MM.1S (cell line): ENCODE results near the gene GRIK2.

Experiments
- DNase-seq: peaks from one replicate; pipeline ENCODE4 v3.0.0-alpha.2; 2015
- H2AFZ ChIP-seq: fragments of 300-600 bp; sonication (generic); 2 replicates; pipeline ENCODE4 v1.6.0; 2016; ENCODE audit warnings: antibody characterized with exemption, low read length
- H3F3A ChIP-seq: fragments of 300-600 bp; sonication (generic); 2 replicates; pipeline ENCODE4 v1.6.1; 2016; ENCODE audit warnings: mild to moderate bottlenecking, antibody characterized with exemption, low read length, moderate library complexity, mixed read lengths; ENCODE audit not compliant: insufficient read depth
- H3K27ac ChIP-seq: fragments of 300-600 bp; sonication (generic); 2 replicates; pipeline ENCODE4 v1.5.1; 2016; ENCODE audit warnings: mild to moderate bottlenecking, low read length
- H3K27me3 ChIP-seq: fragments of 300-600 bp; sonication (generic); replicated peaks from 2 replicates; pipeline ENCODE4 v1.6.0; 2016; ENCODE audit warnings: low read length; ENCODE audit not compliant: insufficient read depth
- H3K36me3 ChIP-seq: fragments of 300-600 bp; sonication (generic); replicated peaks from 2 replicates; pipeline ENCODE4 v1.6.1; 2016; ENCODE audit warnings: mild to moderate bottlenecking, low read length, mixed read lengths; ENCODE audit not compliant: insufficient read depth
- H3K4me1 ChIP-seq: fragments of 300-600 bp; sonication (generic); 2 replicates; pipeline ENCODE4 v1.6.1; 2016; ENCODE audit warnings: low read length, mixed read lengths
- H3K4me2 ChIP-seq: fragments of 300-600 bp; sonication (generic); 2 replicates; pipeline ENCODE4 v1.6.0; 2016; ENCODE audit warnings: low read depth, low read length
- H3K4me3 ChIP-seq: fragments of 300-600 bp; sonication (generic); 2 replicates; pipeline ENCODE4 v1.5.1; 2016; ENCODE audit warnings: low read length, mixed read lengths
- H3K79me2 ChIP-seq: fragments of 300-600 bp; sonication (generic); 2 replicates; pipeline ENCODE4 v1.6.1; 2016; ENCODE audit warnings: mixed run types, low read length, mixed read lengths
- H3K9ac ChIP-seq: fragments of 300-600 bp; sonication (generic); 2 replicates; pipeline ENCODE4 v1.6.1; 2016; ENCODE audit warnings: low read length, mixed read lengths
- H3K9me2 ChIP-seq: fragments of 300-600 bp; sonication (generic); replicated peaks from 2 replicates; pipeline ENCODE4 v1.6.1; 2016; ENCODE audit warnings: mild to moderate bottlenecking, low read length, mixed read lengths; ENCODE audit not compliant: insufficient read depth
- H3K9me3 ChIP-seq: fragments of 300-600 bp; sonication (generic); replicated peaks from 2 replicates; pipeline ENCODE4 v1.6.1; 2016; ENCODE audit warnings: mild to moderate bottlenecking, low read length, mixed read lengths; ENCODE audit not compliant: insufficient read depth
- H4K20me1 ChIP-seq: fragments of 300-600 bp; sonication (generic); 2 replicates; pipeline ENCODE4 v1.6.1; 2016; ENCODE audit warnings: mild to moderate bottlenecking, low read length, moderate library complexity, mixed read lengths; ENCODE audit not compliant: insufficient read depth
- CTCF ChIP-seq: fragments of 300-600 bp; sonication (generic); IDR thresholded peaks from 2 replicates; pipeline ENCODE4 v1.5.1; 2016; ENCODE audit warnings: antibody characterized with exemption, low read length, mixed read lengths
- EZH2 ChIP-seq: fragments of 300-600 bp; sonication (generic); optimal IDR thresholded peaks from 2 replicates; pipeline ENCODE3; 2017; ENCODE audit warnings: low read depth, mild to moderate bottlenecking, antibody characterized with exemption, low read length, mixed read lengths
- EZH2phosphoT487 ChIP-seq: fragments of 300-600 bp; sonication (generic); IDR thresholded peaks from 2 replicates; pipeline ENCODE4 v1.6.1; 2018; ENCODE audit warnings: antibody characterized with exemption, low read length

The GRIK2 gene

GRCh38 chr6:101730954-101731353, 337.4 kb downstream of the GRIK2 start:
- no peak overlapping the region for H3K4me2 ChIP-seq

GRCh38 chr6:101733899-101734298, 340.4 kb downstream of the GRIK2 start:
- Histone ChIP-seq H4K20me1 (no peaks in the 10 kb centered on the region), H3K4me2 (no peak overlapping the region), H3K36me3 (no peaks in the 10 kb centered on the region), H3K9me2 (no peaks in the 10 kb centered on the region), H3K27ac (no peak overlapping the region), H2AFZ (no peak overlapping the region), H3K9ac (no peak overlapping the region), H3F3A (no peaks in the 10 kb centered on the region), H3K79me2 (no peaks in the 10 kb centered on the region), H3K27me3 (no peaks in the 10 kb centered on the region), H3K9me3 (no peaks in the 10 kb centered on the region), H3K4me1 (no peaks in the 10 kb centered on the region), H3K4me3 (no peak overlapping the region)
- no peak for DNase-seq
- no peak for TF ChIP-seq EZH2phosphoT487
- TF ChIP-seq CTCF, result no peak
- no peak for TF ChIP-seq EZH2

More at GRCh38 chr6:101730954-101731353, 337.4 kb downstream of the GRIK2 start:
- H3K9me3 ChIP-seq, result no peaks in the 10 kb centered on the region
- TF ChIP-seq CTCF (no peak), EZH2 (no peak), EZH2phosphoT487 (no peak)
- H3K4me1 ChIP-seq, result no peaks in the 10 kb centered on the region
- no peaks in the 10 kb centered on the region for H3K27me3 ChIP-seq
- H2AFZ ChIP-seq, result no peak overlapping the region
- H3F3A ChIP-seq, result no peaks in the 10 kb centered on the region
- no peak overlapping the region for H3K9ac ChIP-seq
- H3K79me2 ChIP-seq, result no peaks in the 10 kb centered on the region
- H3K4me3 ChIP-seq, result no peak overlapping the region
- no peak for DNase-seq
- H4K20me1 ChIP-seq, result no peaks in the 10 kb centered on the region
- H3K27ac ChIP-seq, result no peak overlapping the region
- H3K9me2 ChIP-seq, result no peaks in the 10 kb centered on the region
- no peaks in the 10 kb centered on the region for H3K36me3 ChIP-seq

GRCh38 chr6:101738481-101738880, 345.0 kb downstream of the GRIK2 start:
- Histone ChIP-seq H3K27me3 (no peaks in the 10 kb centered on the region), H3K9me3 (no peaks in the 10 kb centered on the region), H3K4me1 (no peaks in the 10 kb centered on the region), H3K9ac (no peak overlapping the region), H3K79me2 (no peaks in the 10 kb centered on the region), H3K4me3 (no peak overlapping the region), H3F3A (no peaks in the 10 kb centered on the region), H3K27ac (no peak overlapping the region), H4K20me1 (no peaks in the 10 kb centered on the region), H3K36me3 (no peaks in the 10 kb centered on the region), H3K4me2 (no peak overlapping the region), H3K9me2 (no peaks in the 10 kb centered on the region), H2AFZ (no peak overlapping the region)
- DNase-seq, result no peak
- TF ChIP-seq CTCF, result no peak
- no peak for TF ChIP-seq EZH2
